SIG-M5 (cell line): ENCODE results near the gene ATG9B.

ENCODE experiments used
- DNase-seq: peaks from one replicate; lab custom pipeline; 2025; lab: John Stamatoyannopoulos, UW

Gene ATG9B, protein sequence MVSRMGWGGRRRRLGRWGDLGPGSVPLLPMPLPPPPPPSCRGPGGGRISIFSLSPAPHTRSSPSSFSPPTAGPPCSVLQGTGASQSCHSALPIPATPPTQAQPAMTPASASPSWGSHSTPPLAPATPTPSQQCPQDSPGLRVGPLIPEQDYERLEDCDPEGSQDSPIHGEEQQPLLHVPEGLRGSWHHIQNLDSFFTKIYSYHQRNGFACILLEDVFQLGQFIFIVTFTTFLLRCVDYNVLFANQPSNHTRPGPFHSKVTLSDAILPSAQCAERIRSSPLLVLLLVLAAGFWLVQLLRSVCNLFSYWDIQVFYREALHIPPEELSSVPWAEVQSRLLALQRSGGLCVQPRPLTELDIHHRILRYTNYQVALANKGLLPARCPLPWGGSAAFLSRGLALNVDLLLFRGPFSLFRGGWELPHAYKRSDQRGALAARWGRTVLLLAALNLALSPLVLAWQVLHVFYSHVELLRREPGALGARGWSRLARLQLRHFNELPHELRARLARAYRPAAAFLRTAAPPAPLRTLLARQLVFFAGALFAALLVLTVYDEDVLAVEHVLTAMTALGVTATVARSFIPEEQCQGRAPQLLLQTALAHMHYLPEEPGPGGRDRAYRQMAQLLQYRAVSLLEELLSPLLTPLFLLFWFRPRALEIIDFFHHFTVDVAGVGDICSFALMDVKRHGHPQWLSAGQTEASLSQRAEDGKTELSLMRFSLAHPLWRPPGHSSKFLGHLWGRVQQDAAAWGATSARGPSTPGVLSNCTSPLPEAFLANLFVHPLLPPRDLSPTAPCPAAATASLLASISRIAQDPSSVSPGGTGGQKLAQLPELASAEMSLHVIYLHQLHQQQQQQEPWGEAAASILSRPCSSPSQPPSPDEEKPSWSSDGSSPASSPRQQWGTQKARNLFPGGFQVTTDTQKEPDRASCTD

DNA sequence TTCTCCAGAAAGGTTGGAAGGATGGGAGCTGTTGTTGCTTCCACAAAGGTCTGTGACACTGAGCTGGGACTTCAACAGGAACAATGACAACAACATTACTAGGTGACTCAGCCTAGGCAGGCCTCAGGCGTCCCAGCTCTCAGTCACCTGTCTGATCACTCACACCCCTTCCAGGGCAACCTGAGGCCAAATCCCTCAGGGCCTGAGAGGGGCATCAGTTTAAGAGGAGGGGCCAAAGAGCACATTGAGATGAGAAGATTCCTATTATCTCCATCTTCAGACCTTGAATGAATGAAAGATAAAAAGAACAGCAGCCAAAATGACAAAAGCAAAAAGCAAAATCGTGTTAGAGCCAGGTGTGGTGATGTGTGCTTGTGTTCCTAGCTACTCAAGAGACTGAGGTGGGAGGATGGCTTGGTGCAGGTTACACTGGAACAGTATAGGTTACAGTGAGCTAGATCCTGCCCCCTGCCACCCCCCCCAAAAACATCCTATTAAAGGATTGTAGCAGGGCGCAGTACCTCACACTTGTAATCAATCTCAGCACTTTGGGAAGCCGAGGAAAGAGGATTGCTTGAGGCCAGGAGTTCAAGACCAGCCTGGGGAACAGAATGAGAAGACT, at the start of gene ATG9B:
Gene ATG9B, minus strand, starts transcription at position 60 of the 622 bp plus-strand sequence. CDS start 71 bp downstream, outside the sequence.
- DNase-seq = no peak

DNA sequence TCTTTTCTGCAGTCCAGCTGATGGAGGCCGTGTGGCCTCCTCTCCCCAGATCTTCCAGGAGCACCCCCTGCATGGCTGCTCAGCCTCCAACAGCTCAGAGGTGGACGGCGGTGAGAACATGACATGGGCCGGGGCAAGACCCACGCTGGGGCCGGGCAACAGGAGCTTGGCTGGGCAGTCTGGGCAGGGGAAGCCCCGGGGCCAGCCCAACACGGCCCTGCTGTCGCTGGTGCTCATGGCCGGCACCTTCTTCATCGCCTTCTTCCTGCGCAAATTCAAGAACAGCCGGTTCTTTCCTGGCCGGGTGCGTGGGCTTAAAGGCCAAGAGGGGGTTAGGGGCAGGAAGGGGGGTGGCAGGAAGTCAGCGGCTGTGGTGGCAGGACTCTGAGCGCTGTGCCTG, 49.7 kb upstream of the ATG9B start:
- DNase-seq = no peak

DNA sequence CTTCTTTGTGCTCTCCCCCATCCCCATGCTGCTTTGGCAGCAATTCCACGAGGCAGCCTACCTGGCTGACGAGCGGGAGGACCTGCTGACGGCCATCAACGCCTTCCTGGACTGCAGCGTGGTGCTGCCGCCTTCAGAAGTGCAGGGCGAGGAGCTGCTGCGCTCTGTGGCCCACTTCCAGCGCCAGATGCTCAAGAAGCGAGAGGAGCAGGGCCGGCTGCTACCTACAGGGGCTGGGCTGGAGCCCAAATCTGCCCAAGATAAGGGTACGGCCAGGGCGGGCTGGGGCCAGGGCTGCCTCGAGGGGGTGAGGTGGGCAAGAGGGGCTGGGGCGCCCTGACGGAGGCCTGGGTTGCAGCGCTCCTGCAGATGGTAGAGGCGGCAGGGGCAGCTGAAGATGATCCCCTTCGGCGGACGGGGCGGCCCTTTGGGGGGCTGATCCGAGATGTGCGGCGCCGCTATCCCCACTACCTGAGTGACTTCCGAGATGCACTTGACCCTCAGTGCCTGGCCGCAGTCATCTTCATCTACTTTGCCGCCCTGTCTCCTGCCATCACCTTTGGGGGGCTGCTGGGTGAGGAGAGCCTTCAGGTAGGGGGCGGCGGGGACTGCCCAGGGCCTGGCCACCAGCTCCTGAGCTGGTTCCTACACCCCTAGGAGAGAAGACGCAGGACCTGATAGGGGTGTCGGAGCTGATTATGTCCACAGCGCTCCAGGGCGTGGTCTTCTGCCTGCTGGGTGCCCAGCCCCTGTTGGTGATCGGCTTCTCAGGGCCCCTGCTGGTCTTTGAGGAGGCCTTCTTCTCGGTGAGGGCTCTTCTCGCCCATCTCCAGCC, 47.0 kb upstream of the ATG9B start:
- DNase-seq = no peak

DNA sequence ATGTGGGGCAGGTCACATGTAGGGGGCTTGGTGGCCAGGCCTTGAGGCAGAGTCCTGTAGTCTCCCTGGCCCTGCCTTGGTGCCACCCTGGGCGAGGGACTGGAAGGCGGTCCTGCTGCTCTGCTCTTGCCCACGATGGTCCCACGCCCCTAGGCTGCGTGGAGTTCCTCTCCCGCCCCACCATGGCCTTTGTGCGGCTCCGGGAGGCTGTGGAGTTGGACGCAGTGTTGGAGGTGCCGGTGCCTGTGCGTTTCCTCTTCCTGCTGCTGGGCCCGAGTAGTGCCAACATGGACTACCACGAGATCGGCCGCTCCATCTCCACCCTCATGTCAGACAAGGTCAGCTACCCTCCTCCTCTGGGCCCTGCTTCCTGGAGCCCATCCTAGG, 46.3 kb upstream of the ATG9B start:
- no peak for DNase-seq

DNA sequence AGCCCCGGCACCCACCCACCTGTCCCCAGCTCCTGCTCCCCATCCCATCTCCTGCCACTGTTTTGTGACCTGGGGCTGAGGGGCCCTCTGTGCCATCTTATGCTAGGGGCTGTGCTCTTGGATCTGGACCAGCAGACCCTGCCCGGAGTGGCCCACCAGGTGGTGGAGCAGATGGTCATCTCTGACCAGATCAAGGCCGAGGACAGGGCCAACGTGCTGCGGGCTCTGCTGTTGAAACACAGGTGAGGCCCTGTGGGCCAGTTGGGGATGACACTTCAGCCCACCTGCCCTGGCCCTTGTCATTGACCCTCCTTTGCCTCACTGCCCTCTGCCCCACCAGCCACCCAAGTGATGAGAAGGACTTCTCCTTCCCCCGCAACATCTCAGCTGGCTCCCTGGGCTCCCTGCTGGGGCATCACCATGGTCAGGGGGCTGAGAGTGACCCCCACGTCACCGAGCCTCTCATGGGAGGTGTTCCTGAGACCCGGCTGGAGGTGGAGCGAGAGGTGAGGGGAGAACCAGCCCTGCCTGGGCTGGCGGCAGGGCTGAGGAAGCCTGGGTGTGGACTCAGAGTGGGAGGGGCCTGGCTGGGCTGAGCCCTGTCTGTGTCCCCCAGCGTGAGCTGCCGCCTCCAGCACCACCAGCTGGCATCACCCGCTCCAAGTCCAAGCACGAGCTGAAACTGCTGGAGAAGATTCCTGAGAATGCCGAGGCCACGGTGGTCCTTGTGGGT, 45.7 kb upstream of the ATG9B start:
- no peak for DNase-seq

DNA sequence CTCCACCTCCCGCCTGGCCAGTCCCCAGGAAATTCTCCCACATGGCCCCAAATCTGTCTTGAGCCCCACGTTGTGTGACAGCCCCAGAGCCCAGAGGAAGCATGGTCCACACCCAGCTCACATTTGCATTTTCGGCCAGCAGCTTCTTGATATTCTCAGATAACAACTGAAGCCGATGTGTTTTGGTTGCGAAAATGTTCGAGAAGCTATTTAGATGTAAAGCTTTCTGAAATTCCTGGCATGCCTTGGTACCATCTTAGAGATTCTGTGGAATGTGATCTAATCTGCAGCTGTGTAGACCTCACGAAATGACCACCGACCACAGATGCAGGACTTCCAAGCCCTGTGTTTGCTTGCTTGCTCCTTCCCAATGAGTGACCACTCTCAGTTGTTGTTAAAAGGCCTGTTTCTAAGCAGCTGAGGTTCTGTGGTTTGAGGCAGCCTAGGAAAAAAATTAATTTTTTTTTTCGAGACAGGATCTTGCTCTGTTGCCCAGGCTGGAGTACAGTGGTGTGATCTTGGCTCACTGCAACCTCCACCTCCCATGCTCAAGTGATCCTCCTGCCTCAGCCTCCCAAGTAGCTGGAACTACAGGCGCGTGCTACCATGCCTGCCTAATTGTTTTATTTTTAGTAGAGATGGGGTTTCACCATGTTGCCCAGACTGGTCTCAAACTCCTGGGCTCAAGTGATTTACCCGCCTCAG, 43.9 kb upstream of the ATG9B start:
- DNase-seq = no peak

DNA sequence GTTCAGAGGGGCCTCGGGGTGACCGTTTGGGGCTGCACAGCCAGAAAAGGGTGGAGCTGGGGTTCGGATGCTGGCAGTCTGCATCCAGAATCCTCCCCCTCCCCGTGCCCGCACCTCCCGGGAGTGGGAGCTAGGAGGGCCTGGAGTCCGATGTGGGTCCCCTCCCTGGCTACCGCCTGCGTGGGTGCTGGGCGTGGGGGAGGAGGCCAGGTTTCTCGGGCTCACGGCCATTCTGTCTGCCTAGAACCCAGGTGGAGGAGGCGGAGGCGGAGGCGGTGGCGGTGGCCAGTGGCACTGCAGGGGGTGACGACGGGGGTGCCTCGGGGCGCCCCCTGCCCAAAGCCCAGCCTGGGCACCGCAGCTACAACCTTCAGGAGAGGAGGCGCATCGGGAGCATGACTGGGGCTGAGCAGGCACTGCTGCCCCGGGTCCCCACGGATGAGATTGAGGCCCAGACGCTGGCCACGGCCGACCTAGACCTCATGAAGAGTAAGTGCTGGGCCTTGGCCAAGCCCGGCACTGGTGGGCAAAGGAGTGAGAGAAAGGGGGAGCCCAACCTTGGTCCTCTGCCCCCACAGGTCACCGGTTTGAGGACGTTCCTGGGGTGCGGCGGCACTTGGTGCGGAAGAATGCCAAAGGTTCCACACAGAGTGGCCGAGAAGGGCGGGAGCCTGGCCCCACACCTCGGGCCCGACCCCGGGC, 42.1 kb upstream of the ATG9B start:
- no peak for DNase-seq

DNA sequence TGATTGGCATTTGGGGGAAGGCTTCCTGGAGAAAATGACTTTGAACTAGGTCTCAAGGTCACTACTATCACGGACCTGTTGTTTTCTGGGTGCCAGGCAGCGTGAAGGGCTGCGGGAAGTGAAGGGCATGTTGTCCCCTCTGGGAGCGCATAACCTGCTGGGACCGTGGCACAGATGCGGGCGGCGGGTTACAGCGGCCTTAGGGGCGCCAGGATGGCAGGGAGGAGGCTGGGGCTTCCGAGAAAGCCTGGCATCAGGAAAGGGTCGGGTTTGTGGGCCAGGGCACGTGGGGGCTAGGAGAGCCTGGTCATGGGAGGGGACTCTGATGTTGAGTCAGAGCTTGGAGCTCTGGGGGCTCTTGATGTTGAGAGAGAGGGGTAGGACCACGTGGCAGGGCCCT, 41.2 kb upstream of the ATG9B start:
- DNase-seq = no peak

DNA sequence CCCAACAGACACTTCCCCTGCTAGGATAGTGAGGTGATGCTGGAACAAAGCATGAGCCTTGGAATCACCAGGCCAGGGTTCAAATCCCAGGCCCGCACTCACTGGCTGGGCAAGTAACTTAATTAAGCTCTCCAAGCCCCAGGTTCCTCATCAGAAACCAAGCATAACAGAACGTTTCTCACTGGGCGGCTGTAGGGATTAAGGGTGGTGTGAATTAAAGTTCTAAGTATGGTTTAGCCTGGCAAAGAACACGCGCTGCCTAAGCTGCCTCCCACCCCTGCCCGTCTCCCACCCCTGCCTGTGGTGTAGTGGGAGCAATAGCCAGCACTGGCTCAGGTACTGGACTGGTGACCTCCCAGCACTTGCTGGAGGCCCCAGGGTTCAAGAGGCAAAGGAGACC, 40.7 kb upstream of the ATG9B start:
- DNase-seq = no peak

DNA sequence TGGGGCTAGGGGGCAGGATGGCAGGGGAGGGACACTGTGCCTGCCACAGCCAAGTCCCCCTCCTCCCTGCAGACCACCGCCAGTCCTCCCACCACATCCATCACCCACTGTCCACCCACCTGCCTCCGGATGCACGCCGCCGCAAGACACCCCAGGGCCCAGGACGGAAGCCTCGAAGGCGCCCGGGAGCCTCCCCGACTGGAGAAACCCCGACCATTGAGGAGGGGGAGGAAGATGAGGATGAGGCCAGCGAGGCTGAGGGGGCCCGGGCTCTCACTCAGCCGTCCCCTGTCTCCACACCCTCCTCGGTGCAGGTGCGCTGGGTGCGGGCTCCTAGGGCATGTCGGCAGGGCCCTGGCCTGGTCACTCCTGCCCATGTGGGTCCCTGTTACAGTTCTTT, 40.2 kb upstream of the ATG9B start:
- no peak for DNase-seq

DNA sequence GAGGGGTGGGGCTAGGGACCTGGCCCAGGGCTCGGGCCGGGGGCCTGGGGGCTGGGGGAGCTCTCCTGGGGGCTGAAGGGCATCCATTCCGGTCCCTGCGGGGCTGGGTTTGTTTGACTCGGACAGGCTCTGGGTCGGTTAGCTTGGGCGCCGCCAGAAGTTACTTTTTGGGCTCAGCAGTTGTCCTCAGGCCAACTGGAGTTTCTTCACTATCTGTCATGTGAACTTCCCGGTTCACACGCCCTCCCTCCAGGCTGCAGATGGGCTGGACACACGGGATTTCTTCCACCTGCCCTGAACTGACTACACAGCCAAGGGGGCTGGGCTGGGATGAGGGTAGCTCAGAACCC, 38.9 kb upstream of the ATG9B start:
- DNase-seq = no peak

DNA sequence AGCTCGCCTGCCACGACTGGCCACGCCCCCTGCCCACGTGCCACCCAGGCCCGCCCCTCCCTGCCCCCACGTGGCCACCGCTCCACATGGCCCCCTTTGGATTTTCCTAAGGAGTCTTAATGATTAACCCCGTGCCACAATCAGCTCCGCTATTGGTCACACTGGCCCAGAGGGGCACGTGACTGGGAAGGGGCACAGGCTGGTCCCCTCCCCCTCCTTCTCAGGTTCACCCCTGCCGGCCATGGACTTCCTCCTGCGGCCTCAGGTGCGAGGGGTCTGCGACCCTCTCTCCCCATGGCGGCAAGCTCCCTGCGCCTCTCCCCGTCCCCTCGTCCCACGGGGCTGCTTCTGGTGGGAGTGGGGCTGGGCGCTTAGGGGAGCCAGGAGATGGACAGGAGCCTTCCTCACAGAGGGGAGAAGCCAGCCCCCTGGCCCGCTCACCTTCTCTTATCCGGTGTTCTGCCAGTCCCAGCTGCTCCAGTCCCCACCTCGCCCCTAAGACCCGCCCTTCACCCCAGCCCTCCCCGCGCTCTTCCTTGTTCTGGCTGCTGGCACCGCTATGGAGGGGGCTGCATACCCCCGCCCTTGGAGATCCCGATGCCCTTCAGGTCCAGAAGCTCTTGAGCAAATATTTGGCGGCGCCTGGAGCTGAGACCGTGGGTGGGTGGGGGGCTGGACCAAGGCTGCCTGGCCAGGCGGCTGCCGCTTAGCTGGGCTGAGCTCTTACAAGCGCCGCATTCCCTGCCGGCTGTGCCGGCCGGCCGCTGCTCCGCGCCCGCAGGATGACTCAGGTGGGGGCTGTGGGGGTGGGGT, 38.3 kb upstream of the ATG9B start:
- DNase-seq = no peak

DNA sequence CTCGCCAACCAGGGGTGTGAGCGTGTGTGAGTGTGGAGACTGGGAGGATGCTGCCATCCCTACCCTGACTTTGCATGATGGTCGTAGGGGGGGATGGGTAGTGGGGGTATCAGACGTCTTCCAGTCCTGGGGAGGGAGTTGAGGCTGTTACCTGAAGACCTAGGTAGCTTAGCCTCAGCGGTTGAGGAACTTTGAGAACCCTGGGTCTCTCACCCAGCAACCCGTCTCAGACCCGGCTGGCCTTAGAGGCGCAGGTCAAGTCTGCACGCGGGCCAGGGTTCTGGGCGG, 37.8 kb upstream of the ATG9B start:
- DNase-seq = no peak

DNA sequence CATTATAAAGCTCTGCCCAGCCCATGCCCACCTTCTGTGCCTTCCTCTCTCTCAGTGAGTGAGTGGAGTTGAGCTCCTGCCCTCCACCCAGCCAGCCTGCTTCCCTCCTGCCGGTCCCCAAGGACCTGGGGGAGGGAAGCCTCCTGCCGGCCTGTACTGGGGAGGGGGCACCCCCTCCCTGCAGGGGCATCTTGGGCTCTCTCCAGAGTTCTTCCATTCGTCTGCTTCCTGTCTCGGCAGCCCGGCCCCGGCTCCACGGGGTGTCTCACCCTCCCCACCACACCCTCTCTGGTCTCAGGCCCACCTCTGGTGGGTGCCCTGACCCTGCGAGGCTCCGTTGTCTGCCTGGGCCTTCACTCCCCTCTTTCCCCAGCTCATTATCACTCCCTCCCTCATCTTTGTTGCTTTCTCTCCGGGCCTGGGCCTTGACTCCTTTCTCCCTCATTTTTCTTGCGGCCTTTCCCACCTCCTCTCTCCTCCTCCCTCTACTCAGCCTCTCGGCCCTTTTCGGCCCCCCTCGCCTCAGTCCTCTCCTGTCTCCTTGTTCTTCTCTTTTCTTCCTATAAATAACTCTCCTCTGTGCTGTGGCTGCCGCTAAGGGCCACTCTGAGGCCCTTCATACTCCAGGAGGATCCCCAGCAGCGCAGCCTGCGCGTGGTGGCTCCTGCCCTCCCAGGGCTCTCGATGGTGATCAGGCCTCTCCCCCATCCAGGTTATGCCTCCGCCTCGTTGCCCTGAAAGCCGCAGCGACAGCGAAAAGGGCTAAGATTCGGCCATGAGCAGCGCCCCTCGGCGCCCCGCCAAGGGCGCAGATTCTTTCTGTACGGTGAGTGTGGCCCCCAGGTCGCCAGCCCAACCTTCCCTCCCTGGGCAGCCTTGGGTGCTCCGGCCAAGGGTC, 37.2 kb upstream of the ATG9B start:
- no peak for DNase-seq

DNA sequence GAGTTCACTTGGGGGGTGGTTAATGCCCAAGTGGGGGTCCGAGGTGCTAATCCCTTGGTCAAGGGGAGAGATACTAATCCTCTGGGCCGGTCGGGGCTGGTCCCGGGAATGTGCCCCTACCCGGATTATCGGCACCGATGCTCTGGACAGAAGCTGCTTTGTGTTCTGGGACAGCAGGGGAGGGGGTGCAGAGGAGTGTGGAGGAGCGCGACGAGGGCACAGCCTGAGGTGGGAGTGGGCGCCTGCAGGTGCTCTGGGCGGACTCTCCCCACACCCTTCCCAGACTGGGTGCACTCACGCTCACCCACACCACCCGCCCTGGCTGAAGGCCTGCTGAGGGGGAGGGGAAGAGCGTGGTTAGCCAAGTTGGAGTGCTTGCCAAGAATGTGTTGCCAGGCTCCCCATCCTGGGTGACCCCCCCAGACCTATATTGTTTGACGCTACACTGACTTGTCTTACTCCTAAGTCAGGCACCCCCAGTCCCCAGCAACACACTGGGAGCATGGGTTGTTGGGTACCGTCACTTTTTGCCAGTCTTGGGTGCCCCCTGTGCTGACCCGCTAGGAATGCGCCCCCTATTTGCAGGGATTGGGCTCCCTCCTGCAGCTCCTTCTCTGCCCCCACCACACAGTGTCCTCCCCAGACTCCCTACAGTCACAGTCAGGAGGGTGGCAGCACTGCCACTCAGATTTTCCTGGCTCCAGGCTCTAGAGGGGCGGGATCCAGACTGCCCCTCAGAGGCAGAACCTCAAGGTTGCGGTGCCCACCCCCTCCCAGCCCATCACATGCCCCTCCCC, 36.3 kb upstream of the ATG9B start:
- no peak for DNase-seq

DNA sequence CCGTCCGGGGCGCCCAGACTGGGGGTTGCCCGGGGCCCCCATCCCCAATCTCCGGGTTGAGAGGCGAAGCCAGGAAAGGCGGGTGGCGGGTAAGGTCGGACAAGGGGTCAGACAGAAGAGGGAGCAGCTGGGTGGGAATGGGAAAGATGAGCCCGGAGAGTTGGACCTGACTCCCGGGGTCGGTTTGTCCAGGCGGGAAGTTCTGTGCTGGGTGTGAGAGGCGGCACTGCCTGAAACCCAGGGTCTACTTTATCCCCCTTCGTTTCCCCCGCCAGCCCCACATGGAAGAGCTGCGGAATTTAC, 35.8 kb upstream of the ATG9B start:
- DNase-seq = no peak

DNA sequence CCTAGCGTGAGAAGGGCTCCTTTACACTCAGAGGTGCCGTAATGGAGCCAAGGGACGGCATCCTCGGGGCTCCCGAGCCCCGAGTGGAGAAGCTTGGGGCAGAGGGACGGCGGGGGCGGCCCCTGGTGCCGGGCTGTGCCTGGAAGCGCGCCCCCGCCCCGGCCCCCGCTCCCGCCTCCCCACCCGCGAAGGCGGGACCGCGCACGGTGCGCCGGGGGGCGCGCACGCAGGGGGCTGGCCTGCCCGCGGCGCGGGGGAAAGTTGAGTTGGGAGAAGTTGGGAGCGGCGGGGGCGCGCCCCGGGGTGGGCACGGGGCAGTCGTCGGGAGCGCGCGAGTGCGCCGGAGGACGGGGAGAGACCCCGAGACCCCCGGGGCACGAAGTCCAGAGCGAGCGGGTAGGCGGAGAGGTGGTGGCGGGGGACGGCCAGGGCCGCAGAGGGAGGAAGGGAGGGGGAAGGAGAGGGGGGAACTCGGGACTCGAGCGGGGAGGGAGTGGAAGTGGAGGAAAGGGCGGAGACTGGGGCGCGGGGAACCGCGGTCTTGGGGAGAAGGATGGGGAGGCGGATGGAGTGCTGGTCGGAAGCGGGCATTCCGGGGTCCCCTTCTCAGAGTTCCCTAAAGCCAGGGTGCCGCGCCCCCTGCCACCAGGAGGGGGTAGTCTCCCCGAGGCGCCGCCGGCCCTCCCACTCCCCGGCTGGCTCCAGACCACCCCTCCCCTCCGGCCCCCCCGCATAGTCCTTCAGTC, 35.2 kb upstream of the ATG9B start, which contains the start of gene SLC4A2:
Gene SLC4A2, plus strand, starts transcription at position 223 of the 746 bp plus-strand sequence. CDS start 2,399 bp downstream, outside the sequence.
- DNase-seq = no peak
